ENCODE measurements around the gene ZNF792.

GRCh38 chr19:34938886-34939285 is 25.1 kb downstream of the ZNF792 start:
- TF ChIP-seq POLR2AphosphoS5 (IDR thresholded peaks at IDR 0.05) (no peak), CTCF (IDR thresholded peaks at IDR 0.05) (no peak), POLR2A (IDR thresholded peaks at IDR 0.05) (no peak)
